HG03469 (cell line): ENCODE data around the gene DNAJC30.

Source experiments
- ATAC-seq: cut with Tn5 transposase; IDR thresholded peaks from one replicate; pipeline ENCODE4 v1.9.1; 2021; ENCODE audit warnings: mild to moderate bottlenecking, moderate library complexity, moderate number of reproducible peaks; ENCODE audit not compliant: unreplicated experiment

The DNAJC30 gene

DNA sequence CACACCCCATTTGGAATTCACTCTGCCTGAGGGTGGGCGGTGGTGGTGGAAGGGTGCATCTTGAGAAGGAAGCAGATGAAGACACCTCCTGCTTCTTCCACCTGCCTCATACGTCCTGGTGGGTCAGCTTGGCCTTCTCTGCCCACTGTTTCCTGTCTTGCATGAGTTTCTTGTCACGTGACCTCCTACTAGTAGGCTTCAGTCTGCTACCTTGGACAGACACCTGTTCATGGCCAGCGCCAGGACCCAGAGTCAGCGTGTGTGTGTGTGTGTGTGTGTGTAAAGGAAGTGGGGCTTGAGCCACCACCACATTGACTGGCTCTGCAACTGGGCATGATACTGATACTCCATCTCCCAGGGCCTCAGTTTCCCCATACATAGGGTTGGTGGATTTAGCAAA lies 32.7 kb downstream of the DNAJC30 start:
- no peak for ATAC-seq

DNA sequence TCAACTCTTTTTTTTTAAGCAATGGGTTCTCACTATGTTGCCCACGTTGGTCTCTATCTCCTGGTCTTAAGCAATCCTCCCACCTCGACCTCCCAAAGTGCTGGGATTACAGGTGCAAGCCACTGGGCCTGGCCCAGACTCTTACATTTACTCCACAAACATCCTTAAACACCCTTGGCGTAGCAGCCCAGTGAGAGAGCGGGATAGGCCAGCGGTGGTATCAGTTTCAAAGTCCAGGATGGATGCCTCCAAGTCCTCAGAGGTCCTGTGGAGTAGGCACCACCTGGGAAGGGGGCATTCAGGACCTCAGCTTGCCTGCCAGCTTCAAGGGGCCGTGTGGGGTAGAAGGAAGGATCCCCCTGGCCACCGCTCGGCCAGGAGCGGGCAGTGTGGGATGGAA lies 33.7 kb downstream of the DNAJC30 start:
- ATAC-seq: no peak

DNA sequence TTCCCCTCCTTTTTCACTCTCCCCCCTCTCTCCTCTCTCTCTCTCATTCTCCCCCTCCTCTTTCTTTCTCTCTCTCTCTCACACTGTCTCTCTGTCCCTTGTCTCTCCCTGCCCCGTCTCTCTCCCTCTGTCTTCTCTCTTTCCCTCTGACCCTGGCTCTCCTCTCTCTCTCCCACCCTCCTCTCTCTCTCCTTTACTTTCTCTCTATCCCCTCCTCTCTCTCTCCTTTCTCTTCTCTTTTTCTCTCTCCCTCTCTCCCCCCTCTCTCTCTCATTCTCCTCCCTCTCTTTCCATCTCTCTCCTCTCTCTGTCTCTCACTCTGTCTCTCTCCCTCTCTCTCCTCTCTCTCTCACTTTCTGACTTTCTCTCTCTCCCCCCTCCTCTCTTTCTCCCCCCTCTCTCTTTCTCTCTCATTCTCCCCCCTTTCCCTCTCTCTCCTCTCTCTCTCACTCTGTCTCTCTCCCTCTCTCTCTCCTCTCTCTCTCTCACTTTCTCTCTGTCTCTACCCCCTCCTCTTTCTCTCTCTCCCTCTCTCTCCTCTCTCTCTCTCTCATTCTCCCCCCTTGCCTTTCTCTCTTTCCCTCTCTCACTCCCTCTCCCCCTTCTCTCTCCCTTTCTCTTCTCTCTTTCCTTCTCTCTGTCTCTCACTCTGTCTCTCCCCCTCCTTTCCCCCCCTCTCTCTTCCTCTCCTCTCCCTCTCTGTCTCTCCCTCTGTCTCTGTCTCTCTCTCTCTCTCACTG lies 34.5 kb downstream of the DNAJC30 start:
- ATAC-seq: no peak

DNA sequence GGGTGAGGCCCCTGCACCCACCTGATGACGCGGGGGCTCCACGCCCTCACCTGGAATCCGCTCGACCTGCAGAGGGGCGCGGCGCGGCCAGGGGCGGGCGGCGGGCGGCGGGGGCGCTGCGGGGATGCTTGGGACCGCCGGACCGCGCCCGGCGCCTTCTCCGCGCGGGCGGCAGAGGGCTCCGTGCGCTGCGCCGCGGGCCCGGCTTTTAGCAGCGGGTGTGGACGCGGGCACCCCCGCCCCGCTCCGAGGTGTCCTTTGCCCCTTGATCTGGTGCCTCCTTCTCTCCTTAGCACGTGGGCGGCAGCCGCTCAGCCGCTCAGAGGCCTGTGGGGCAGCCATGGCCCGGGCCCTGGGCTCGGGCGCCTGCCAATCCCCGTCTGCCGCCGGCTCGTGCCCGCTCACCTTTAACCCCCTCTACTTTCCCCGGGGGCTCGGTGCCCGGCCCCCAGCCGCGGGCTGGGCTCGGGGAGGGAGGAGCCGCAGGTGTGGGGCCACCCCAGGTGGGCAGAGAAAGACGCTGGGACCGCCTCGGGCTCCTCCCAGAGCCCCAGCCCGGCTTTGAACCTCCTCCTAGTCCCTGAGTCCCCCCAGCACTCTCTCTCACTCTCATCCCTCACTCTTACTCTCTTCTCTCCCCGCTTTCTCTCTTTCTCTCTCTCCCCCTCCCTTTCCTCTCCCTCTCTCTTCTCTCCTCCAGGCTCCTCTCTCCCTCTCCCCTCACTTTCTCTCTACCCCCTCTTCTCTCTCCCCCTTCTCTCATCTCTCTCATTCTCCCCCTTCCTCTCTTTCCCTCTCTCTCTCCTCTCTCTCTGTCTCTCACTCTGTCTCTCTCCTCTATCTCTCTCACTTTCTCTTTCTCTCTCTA lies 35.3 kb downstream of the DNAJC30 start:
- no peak for ATAC-seq

DNA sequence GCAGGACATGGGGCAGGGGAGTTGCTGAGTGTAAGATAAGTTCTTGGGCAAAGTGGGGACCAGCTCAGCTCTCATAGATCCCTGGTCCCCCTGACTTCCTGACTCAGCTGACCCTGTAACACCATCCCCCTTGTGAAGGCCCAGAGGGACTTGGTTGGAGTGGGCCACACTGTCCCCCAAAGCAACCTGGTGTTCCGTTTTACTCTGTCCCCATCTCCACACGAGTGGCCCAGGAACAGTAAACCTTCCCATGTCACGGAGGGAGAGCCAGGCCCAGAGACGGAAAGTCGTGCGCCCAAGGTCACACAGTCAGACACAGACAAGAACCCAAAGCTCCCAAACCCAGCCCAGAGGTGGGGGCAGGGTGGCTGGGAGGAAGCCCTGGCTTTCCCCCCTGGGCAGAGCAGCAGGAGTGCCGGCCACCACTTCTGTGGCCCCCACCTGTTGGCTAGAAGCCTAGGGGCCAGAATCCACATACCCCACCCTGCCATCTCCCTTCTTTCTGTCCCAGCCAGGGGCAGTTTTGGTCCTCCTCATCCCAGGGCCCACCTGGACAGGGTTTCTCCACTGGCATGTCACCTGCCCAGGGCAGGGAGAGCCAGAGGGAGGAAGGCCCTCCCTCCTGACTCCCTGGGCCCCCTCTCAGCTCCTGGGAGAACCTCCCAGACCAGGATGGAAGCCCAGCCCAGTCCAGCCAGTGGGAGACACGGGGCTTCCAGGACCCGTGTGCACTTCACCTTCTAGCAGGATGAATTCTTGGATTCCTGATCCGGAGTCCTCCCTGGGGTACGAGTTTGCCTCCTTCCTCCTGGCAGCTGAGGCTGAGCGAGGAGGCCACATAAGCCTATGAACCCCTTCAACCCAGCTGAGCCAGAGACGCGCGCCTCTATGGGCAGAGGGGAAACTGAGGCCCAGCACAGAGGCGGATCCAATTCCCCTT lies 36.2 kb downstream of the DNAJC30 start:
- no peak for ATAC-seq

DNA sequence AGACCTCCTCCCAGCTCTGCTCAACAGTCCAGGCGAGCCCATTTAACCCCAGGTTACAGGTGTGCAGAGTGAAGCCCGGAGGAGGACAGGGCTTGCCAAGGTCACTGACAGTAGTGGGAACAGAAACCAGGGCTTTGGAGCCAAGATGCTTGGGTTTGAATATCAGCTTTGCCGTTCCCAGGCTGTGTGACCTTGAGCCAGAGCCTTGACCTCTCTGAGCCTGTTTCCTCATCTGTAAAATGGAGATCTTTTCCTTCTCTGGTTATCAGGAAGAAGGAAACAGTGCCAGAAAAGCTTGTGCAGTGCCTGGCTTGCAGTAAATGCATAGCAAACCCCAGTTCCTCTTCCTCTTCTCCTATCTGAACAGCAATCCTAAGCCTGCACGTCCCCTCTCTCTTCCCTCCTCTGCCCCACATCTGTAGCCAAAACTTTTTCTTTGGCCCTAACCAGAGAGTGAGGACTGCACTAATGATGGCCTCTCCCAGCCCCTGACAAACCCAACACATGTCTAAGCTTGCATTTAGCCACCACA lies 37.5 kb downstream of the DNAJC30 start:
- ATAC-seq: no peak

DNA sequence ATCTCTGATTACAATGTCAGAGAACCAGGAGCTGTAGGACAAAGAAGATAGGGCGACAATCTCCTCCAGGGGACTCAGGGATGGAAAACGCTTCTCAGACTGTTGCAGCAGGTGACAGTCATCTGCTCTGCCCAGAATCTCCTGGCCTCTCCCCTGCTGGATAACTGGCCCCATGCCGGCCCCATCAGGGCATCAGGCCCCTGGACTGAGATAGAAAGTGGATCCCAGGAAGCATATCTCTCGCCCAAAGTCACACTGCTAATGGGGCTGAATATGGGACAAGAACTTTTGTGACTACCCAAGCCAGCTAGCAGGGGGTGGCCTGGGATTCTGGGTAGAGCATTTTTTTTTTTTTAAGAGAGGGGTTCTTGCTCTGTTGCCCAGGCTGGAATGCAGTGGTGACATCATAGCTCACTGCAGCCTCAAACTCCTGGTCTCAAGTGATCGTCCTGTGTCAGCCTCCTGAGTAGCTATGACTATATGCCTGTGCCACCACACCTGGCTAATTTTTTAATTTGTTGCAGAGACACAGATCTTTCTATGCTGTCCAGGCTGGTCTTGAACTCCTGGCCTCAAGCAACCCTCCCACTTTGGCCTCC lies 38.5 kb downstream of the DNAJC30 start:
- ATAC-seq: no peak

DNA sequence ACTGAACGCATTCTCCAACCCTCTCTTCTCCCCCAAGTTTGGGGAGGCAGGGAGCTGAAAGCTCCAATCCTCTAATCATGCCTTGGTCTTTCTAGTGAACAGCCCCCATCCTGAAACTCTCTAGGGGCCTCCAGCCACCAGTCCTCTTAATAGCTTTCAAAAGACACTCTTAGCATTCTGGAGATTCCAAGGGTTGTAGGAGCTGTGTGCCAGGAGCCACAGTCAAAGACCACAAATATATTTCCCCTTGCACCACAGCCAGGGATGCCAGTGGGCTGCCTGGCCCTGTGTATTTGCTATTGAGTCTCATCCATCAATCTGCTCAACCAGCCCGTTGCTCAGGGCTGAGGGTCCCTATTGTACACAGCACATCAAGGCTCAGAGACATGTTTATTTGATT lies 40.4 kb downstream of the DNAJC30 start:
- ATAC-seq: no peak

DNA sequence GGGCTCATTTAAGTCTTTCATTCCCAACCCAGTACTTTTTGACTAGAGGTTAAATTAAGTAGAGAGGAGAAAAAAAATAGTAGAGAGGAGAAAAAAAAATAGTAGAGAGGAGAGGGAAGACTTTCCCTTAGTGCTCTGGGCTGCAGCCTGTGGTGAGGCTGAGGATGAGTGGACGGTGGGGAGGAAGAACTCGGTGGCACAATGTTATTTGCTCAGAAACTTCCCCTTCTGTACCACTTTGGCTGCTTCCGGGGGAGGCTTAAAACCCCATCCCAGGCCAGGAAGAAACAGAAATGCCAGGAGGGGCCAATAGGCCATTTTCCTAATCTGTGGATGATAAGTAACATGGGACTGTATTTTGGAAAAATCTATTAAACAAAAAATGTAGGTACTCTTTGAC lies 44.3 kb downstream of the DNAJC30 start:
- ATAC-seq: no peak

DNA sequence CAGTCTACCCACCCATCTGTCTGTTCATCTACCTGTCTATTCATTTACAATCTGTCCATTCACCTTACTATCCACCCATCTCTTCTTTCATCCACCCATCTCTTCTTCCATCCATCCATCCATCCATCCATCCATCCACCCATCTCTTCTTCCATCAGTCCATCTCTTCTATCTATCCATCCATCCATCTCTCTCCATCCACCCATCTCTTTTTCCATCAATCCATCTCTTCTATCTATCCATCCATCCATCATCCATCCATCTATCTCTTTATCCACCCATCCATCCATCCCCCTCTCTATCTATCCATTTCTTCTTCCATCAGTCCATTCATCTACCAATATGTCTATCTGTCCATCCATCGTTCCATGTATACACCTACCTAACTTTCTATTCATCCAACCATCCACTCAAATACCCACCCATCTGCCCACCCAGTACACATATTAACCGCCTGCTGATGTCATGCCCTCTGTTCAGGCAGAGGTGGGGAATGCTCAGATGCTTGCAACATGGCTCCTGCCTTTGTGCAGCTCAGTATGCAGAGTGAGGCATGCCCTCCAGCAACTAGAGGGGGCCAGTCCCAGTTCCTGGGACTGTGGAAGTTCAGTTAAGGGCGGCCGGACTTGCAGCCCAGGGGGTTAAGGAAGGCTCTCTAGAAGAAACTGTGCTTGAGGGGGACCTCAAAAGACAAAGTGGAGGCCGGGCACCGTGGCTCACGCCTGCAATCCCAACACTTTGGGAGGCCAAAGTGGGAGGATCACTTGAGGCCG lies 47.6 kb downstream of the DNAJC30 start:
- ATAC-seq: no peak

DNA sequence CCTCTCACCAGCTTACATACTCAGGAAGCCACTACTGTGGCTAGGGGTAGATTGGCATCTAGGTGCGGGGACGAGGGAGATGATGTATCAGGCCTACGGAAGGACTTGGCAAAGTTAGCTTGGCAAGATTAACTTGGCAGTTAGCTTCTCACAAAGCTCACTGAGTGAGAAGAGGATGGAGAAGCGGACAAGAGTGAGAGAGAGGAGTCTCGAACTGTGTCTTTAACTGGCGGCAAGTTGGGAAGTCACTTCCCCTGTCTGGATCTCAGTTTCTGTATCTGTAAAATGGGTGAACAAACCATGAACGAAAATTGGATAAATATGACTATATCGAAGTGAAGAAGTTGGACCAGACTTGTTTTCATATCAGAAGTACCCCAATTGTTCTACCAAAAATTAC lies 49.4 kb downstream of the DNAJC30 start:
- no peak for ATAC-seq

DNA sequence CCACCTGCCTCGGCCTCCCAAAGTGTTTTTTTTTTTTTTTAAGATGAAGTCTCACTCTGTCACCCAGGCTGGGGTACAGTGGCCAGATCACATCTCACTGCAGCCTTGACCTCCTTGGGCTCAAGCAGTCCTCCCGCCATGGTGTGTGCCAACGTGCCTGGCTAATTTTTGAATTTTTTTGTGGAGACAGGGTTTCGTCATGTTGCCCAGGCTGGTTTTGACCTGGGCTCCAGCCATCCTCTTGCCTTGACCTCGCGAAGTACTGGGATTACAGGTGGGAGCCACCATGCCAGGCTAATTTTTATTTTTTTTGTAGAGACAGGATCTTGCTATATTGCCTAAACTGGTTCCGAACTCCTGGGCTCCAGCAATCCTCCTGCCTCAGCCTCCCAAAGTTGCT lies 49.9 kb downstream of the DNAJC30 start:
- no peak for ATAC-seq

DNA sequence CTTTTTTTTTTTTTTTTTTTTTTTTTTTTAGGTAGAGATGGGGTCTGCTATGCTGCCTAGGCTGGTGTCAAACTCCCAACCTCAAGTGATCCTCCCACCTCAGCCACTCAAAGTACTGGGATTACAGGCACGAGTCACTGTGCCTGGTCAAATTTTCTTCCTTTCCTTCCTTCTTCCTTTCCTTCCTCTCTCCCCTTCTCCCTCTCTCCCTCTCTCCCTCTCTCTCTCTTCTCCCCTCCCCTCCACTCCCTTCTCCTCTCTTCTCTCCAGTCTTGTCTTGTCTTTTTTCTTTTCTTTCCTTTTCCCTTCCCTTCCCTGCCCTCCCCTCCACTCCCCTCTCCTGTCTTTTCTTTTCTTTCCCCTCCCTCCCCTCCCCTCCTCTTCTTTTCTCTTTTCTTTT lies 51.7 kb downstream of the DNAJC30 start:
- no peak for ATAC-seq
